HG03575 (cell line): Measurements from ENCODE around the gene OR51B2.
"Not testable (repeated sequence)": the region's sequence is repeated elsewhere in the genome, so short reads cannot be mapped to it uniquely, and the experiment has no call there.

Source experiments
- ATAC-seq: cut with Tn5 transposase; IDR thresholded peaks from one replicate; pipeline ENCODE4 v1.9.1; 2021; ENCODE audit not compliant: unreplicated experiment, insufficient number of reproducible peaks, low FRiP score; ENCODE audit errors: extremely low read depth

Gene OR51B2

DNA sequence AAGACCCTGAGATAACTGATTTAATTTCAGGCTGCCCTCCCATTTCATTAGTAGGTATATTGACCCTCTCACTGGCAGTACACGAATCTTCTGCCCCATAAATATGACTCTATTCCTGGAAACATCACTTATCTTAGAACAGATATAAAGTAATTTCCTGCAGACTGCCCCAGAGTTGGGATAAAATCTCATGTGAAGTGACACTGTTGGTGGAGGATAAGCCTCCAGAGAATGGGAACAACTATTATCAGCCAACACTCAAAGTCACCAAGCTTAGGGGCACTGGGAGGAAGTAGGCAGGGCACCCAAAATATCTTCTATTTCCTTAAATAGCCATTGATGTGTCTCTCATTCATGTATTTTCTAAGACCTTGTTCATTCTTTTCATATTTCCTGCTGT lies 11.1 kb upstream of the OR51B2 start:
- no peak for ATAC-seq

DNA sequence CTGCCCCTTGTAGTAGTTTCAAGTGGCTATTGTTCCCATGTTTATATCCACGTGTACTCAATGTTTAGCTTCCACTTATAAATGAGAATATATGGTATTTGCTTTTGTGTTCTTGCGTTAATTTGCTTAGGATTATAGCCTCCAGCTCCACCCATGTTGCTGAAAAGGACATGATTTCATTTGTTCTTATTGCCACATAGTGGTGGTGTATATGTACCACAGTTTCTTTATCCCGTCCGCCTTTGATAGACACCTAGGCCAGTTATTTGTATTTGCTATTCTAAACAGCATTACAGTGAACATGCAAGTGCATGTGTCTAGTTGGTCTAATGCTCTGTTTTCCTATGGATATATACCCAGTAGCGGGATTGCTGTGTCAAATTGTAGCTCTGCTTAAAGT lies 6.8 kb downstream of the OR51B2 start:
- ATAC-seq = no peak

DNA sequence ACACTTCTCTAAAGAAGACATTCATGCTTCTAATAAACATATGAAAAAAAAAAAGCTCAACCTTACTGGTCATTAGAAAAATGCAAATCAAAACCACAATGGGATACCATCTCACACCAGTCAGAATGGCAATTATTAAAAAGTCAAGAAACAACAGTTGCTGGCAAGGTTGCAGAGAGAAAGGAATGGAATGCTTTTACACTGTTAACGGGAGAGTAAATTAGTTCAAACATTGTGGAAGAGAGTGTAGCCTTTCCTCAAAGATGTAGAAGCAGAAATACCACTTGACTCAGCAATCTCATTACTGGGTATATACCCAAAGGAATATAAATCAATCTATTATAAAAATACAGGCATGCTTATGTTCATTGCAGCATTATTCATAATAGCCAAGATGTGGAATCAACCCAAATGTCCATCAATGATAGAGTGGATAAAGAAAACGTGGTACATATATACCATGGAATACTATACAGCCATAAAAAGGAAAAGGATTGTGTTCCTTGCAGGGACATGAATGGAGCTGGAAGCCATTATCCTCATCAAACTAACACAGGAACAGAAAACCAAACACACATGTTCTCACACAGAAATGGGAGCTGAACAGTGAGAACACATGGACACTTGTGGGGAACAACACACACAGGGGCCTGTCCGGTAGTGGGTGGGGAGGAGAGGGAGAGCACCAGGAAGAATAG lies 10.6 kb downstream of the OR51B2 start:
- not testable (repeated sequence) for ATAC-seq

DNA sequence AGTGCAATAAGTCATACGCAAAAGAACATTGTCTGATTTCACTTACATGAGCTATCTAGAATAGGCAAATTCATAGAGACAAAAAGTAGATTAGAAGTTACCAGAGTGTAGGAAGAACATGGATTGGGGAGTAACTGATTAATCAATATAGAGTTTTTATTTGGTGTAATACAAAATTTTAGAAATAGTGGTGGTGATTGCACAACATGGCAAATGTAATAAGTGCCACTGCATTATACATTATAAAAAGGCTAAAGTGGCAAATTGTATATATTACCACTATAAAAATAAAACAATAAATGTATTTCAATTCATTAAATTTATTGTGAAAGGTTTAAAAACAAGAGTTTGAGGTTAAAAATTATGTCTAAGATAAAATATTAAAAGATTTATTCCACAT lies 13.7 kb downstream of the OR51B2 start:
- ATAC-seq = no peak

DNA sequence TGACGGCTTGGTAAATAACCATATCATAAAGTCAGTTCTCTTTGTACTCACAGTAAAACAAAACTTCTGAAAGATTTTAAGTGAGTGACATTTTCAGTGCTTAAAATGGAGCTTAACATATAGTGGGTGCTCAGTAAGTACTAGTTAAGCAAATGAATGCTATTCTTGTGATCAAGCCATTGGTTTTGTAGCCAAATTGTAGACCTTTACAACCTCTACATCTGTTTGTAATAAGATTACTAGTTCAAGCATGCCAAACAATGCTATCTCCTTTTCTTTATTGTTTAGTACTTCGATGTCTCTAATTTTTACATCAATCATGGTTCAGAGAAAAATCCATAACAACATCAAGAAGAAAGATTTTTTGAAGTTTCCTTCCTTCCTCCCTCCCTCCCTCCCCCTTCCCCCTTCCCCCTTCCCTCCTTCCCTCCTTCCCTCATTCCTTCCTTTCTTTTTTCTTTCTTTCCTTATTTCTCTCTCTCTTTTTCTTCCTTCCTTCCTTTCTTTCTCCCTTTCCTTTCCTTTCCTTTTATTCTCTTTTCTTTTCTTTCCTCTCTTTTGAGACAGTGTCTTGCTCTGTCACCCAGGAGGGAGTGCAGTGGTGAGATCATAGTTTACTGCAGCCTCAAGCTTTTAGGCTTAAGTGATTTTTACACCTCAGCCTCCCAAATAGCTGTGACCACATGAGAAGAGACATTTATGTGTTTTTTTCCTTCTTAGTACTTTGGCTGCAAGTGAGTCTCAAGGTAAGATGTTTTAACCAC lies 16.7 kb downstream of the OR51B2 start:
- no peak for ATAC-seq

DNA sequence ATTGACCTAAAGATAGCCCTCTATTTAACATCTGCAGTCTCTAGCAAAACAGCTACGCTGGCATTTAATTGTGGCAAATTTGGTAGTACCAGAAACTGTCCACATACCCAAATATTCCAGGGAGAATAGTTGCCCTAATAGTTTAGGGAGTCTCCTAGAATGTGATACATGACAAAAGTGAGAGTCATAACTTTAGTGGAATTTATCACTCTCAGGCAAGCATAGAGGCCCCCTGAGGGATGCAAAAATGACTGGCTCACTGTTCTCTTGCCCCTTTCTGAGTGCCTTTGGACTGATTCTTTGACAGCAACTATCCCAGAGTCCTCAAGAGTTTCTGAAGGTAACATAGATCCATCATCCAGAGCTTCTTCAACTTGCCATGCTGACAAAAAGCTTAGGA lies 20.1 kb downstream of the OR51B2 start:
- no peak for ATAC-seq

DNA sequence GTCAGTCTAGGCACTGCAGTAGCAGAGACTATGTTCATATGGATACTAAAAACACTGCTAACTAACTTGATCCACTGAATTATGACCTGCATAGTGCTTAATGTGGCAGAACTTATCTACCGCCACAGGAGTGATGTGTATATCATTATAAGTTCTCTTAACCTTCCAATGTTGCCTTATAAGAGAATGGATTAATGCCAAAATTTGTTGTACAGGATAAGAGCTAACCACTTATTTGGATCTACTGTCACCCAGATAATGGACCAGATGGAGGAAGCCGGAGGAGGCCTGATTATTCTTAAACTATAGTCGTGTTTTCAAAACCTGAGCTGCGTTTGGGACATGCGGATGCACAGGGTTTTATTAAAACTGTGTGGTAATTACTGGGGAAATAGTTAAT lies 20.5 kb downstream of the OR51B2 start:
- ATAC-seq = no peak

DNA sequence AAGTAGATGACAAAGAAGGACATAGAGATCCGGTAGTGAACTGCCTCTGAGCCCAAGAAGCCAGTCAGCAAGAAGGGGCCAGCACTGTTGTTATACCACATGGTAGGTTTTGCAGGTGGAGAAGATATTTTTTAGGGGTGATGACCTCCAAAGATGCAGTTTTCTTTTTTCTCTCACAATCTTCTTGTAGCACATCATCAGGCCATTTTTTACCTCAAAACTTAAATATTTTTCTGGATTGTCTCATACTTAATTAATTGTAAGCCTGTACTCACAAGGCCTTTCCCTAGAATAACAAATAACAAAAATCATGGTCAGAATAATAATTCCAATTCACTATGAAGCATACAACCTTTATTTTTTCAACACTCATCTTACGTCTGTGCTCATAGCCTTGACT lies 22.3 kb downstream of the OR51B2 start, which contains the start of gene OR51B4:
Gene OR51B4 (minus strand): TSS at position 101 of the 400 bp plus-strand sequence. CDS start 0 bp downstream, at position 101.
- ATAC-seq = no peak

DNA sequence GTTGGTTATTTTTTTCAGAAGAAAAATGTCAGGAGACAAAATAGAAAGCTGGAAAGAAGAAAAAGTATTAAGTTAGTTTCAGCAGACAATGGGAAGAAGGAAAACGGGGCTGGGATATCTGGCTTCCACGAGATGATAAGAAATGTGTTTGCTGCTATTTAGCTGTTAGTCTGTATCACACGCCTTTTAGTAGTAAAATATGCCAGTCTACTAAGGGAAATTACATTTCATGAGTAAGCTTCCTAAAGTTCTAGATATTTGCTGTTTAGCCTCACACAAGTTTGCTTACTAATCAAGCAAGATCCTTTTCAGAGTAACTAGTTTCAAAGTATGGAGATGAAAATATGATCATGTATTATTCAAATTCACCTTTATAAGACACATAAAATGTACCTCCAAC lies 23.8 kb downstream of the OR51B2 start:
- ATAC-seq = no peak

DNA sequence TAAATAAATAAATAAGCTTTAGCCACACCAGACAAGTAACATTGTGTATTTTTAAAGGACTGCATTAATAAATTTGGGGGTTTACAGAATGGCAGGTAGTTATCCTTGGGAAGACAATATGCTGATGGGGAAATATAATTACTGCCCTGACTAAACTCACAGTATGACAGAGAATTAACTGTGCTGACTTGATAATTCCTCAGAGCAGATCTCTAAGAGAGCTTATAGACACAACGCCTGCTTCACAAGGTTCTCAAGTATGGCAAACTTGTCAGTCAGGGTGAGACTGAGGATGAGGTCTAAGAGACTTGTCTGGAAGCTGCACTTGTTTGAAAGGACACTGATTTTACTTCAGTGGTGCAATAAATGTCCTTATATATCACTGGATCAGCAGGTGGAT lies 25.6 kb downstream of the OR51B2 start:
- no peak for ATAC-seq

DNA sequence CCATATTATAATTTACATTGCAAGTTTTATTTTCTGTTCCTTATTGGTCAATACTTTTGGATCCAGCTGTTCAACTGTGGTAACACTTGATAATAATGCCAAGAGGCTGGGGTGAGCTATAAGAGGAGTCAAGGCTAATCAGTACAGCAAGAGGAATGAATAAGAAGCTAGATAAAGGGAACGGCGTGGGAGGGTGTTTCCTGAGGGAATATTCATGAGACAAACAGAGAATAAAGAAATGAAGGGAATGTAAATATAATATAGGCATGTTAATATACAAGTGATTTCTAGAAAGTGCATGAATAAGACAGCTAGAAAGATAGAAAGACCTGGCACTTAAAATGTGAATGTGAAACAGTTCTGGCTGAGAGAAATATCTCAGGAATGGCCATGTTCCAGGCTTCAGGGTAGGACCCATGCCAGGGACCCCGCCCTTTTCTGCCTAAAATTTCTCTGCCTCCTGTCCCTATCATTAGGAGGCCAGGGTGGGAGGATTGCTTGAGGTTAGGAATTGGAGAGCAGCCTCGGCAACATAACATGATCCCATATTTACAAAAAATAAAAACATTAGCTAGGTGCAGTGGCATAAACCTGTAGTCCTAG lies 26.3 kb downstream of the OR51B2 start:
- ATAC-seq = no peak

DNA sequence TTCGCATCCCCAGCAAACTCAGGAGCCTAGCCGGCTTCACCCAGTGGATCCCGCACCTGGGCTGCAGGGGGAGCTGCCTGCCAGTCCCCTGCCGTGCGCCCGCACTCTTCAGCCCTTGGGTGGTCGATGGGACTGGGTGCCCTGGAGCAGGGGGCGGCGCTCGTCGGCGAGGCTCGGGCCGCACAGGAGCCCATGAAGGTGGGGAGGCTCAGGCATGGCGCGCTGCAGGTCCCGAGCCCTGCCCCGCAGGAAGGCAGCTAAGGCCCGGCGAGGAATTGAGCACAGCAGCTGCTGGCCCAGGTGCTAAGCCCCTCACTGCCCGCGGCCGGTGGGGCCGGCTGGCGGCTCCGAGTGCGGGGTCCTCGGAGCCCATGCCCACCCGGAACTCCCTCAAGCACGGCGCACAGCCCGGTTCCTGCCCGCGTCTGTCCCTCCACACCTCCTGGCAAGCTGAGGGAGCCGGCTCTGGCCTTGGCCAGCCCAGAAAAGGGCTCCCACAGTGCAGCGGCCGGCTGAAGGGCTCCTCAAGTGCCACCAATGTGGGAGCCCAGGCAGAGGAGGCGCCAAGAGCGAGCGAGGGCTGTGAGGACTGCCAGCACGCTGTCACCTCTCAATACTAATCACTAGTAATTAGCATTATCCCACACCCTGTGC lies 29.6 kb downstream of the OR51B2 start:
- ATAC-seq = not testable (repeated sequence)

DNA sequence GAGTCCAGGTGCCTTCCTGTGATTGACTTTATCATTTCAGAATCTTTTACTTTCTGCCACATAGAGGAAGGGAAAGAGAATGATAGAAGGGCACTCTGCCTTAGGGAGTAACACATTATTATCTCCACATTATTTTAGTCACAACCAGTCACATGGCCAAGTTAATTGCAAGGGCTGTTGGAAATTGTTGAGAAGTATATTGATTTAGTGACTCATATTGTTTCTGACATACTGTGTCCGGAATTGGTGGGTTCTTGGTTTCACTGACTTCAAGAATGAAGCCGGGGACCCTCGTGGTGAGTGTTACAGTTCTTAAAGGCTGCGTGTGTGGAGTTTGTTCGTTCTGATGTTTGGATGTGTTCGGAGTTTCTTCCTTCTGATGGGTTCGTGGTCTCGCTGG lies 31.1 kb downstream of the OR51B2 start:
- ATAC-seq = no peak

DNA sequence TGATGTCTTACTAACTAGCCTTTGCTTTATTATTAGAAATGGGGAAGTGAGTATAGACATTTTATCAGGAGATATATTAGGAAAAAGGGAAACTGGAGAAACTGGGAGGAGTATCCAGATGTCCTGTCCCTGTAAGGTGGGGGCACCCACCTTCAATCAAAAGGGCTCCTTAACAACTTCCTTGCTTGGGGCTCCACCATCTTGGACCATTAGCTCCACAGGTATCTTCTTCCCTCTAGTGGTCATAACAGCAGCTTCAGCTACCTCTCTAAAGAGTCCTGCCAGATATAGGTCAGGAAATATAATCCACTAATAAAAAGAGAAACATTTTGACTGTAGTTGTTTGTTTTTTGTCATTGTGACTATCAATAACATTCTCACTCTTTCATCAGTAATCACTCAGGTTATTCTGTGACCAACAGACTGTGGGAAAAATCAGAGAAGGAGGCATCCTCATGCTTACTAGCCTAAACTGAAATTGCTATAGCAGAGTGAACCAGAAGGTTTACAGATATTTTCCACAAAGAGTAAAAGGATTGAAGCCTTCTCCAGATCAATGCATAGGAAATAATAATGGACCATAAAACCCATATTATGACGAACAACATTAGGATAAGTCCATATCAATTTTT lies 32.8 kb downstream of the OR51B2 start:
- no peak for ATAC-seq

DNA sequence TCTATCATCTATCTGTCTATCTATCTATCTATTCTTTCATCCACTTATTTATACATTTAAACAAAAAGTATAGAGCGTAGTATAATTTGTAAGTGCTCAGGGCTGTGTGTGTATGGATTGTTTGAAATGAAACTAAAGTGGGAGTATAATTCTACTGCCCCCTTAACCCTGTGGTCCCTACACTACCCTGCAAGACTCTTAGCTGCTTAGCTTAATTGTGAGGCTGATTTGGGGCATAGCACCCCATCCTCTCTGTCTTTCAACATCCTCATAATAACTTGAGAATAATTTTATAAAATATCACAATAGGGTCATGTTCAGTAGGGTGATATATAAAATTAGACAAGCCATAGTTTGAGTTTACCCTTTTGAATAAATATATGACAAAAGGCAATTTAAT lies 34.0 kb downstream of the OR51B2 start:
- ATAC-seq = no peak

DNA sequence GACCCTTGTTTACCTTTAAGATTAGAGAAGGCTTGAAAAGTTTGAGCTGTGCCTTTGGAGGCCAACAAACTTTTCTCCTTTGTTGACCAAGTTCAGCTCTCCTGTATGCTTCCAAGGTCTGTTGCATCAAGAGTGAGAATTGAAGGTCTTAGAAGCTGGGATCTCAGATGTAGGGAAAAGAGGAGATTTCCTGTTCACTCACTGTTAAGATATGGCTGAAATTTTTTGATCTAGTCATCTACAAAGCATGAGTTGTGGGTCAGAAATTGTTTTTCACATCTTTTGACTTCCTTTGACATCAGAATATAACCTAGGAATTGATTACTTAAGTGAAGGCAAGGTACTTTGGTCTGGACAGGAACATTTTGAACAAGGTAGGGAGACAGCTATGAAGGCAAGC lies 34.4 kb downstream of the OR51B2 start:
- no peak for ATAC-seq

DNA sequence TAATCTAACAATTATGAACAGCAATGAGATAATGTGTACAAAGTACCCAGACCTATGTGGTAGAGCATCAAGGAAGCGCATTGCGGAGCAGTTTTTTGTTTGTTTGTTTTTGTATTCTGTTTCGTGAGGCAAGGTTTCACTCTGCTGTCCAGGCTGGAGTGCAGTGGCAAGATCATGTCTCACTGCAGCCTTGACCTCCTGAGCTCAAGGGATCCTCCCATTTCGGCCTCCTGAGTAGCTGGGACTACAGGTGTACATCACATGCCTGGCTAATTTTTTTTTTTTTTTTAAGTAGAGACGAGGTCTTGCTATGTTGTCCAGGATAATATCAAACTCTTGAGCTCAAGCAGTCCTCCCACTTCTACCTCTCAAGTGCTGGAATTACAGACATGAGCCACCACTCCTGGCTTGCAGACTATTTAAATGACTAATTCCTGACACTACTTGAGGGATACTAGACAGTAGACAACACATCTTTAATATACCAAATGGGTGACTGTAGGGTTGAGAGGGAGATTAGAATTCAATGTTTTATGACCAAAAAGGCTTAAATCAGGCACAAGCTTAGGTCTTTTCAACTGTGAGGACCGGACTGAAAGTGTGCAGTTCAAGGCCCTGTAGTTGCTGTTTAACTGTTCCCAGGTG lies 35.1 kb downstream of the OR51B2 start:
- no peak for ATAC-seq

DNA sequence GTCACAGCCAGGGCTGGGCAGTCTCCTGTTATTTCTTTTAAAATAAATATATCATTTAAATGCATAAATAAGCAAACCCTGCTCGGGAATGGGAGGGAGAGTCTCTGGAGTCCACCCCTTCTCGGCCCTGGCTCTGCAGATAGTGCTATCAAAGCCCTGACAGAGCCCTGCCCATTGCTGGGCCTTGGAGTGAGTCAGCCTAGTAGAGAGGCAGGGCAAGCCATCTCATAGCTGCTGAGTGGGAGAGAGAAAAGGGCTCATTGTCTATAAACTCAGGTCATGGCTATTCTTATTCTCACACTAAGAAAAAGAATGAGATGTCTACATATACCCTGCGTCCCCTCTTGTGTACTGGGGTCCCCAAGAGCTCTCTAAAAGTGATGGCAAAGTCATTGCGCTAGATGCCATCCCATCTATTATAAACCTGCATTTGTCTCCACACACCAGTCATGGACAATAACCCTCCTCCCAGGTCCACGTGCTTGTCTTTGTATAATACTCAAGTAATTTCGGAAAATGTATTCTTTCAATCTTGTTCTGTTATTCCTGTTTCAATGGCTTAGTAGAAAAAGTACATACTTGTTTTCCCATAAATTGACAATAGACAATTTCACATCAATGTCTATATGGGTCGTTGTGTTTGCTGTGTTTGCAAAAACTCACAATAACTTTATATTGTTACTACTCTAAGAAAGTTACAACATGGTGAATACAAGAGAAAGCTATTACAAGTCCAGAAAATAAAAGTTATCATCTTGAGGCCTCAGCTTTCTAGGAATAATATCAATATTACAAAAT lies 35.8 kb downstream of the OR51B2 start:
- ATAC-seq = no peak
